Upper lobe of left lung (tissue), 4 donors: Measurements from ENCODE around the gene PTCD2.

Source experiments
- CTCF ChIP-seq, 6 experiments: fragments of 450-650 bp in 4 of 6; fragments of 200-600 bp in 2 of 6; sonication (generic) in 2 of 6; IDR thresholded peaks; one replicate each; pipeline ENCODE4 v1.5.1; 2016 to 2019; ENCODE audit warnings: antibody characterized with exemption in 6 of 6
- POLR2A ChIP-seq, 4 donors: fragments of 450-650 bp; IDR thresholded peaks; one replicate each; pipeline ENCODE4 v1.5.1; 2016 to 2017; ENCODE audit warnings: antibody characterized with exemption in 4 of 4, mild to moderate bottlenecking in 2 of 4

GRCh38 chr5:72372923-72373322 lies 52.8 kb downstream of the PTCD2 start:
- no peak for TF ChIP-seq POLR2A (IDR thresholded peaks at IDR 0.05)
- TF ChIP-seq CTCF (IDR thresholded peaks at IDR 0.05), result no peak
